ENCODE measurements around the gene PCSK7.
A peak's percentile ranks its signal among the peaks of the same experiment; 100 is the strongest.
"Not testable (repeated sequence)": the region's sequence is repeated elsewhere in the genome, so short reads cannot be mapped to it uniquely, and the experiment has no call there.

The PCSK7 gene

GRCh38 chr11:117212697-117213355 is 19.0 kb downstream of the PCSK7 start:
- no peak for DNase-seq

GRCh38 chr11:117210620-117211019 is 21.3 kb downstream of the PCSK7 start:
- no peak for DNase-seq

GRCh38 chr11:117209351-117210125 is 22.3 kb downstream of the PCSK7 start:
- DNase-seq, result not testable (repeated sequence)

GRCh38 chr11:117208710-117209109 is 23.2 kb downstream of the PCSK7 start:
- not testable (repeated sequence) for DNase-seq

GRCh38 chr11:117207481-117207880 is 24.4 kb downstream of the PCSK7 start:
- DNase-seq, result not testable (repeated sequence)

- not testable (repeated sequence) for DNase-seq
These were observed 25.0 kb downstream of the PCSK7 start for GRCh38 chr11:117206859-117207258.

GRCh38 chr11:117206111-117206510 is 25.8 kb downstream of the PCSK7 start:
- not testable (repeated sequence) for DNase-seq

GRCh38 chr11:117205211-117205818 is 26.6 kb downstream of the PCSK7 start:
- peak; percentile 22 for DNase-seq

GRCh38 chr11:117204283-117205080 is 27.4 kb downstream of the PCSK7 start:
- no peak for DNase-seq

GRCh38 chr11:117203069-117203407 is 28.8 kb downstream of the PCSK7 start:
- DNase-seq, result no peak

GRCh38 chr11:117202386-117203068 is 29.3 kb downstream of the PCSK7 start:
- no peak for DNase-seq

GRCh38 chr11:117201658-117202305 is 30.1 kb downstream of the PCSK7 start:
- DNase-seq, result no peak

- DNase-seq, result no peak
These were observed 30.8 kb downstream of the PCSK7 start for GRCh38 chr11:117200813-117201657.

GRCh38 chr11:117199916-117200812 is 31.7 kb downstream of the PCSK7 start:
- no peak for DNase-seq

GRCh38 chr11:117199053-117199915 is 32.6 kb downstream of the PCSK7 start, which contains the start of gene TAGLN:
TAGLN (plus strand) TSS chr11:117199370; CDS start chr11:117203014, 3,644 bp downstream.
- DNase-seq, result no peak

- no peak for DNase-seq
These were observed 33.3 kb downstream of the PCSK7 start for GRCh38 chr11:117198613-117199012.

- peak; percentile 19 for DNase-seq
These were observed 34.1 kb downstream of the PCSK7 start for GRCh38 chr11:117197516-117198456.

- DNase-seq, result no peak
These were observed 34.9 kb downstream of the PCSK7 start for GRCh38 chr11:117197006-117197405.
